HepG2 (cell line): ENCODE measurements around the gene NARF.

Experiments
- CTCF ChIP-seq: sonication (generic); formaldehyde crosslinking; IDR thresholded peaks from 2 replicates; pipeline ENCODE4 v1.5.0; 2020; ENCODE audit warnings: mild to moderate bottlenecking, missing genetic modification reagents, moderate library complexity
- FOXA3 ChIP-seq: IDR thresholded peaks from 2 replicates; pipeline ENCODE4 v1.6.1; 2016; ENCODE audit warnings: missing genetic modification reagents, missing compliant biosample characterization
- GTF2F1 ChIP-seq: fragments of 150-350 bp; IDR thresholded peaks from 2 replicates; pipeline ENCODE4 v1.6.1; 2014; ENCODE audit warnings: low read length
- KIAA2018 ChIP-seq: sonication (generic); formaldehyde crosslinking; IDR thresholded peaks from 2 replicates; pipeline ENCODE4 v1.5.0; 2020; ENCODE audit warnings: mild to moderate bottlenecking, missing genetic modification reagents, borderline replicate concordance
- ZNF121 ChIP-seq: sonication (generic); formaldehyde crosslinking; IDR thresholded peaks from 2 replicates; pipeline ENCODE4 v1.5.0; 2020; ENCODE audit warnings: mild to moderate bottlenecking, missing genetic modification reagents

- TF ChIP-seq KIAA2018 (CRISPR knock-in tag) = no peak
- TF ChIP-seq GTF2F1 = no peak
- TF ChIP-seq CTCF (CRISPR knock-in tag) = peak; percentile 45
- TF ChIP-seq FOXA3 (CRISPR knock-in tag) = no peak
- TF ChIP-seq ZNF121 (CRISPR knock-in tag) = no peak
Measured at GRCh38 chr17:82528484-82529265, 70.1 kb downstream of the NARF start.
